Measurements from ENCODE around the gene NEIL3.

DNA sequence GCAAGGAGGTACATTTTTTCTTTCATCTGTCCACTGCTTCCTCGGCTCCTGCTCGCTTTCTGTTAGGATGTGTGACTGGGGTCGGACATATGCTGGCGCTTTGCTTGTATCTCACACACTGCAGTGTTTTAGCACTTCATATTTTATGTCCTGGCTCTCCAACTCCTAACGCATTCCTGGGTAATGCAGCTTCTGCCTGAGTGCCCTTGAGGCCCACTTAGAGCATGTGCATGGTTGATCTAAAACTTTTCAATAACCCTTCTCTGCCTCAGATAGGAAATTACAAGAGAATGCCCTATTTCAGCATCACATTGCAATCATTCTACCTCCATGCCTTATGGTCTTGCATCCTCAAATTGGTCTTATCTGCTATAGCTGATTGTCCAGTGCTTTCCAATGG is 65.3 kb downstream of the NEIL3 start:
- TF ChIP-seq, protein P1, sequence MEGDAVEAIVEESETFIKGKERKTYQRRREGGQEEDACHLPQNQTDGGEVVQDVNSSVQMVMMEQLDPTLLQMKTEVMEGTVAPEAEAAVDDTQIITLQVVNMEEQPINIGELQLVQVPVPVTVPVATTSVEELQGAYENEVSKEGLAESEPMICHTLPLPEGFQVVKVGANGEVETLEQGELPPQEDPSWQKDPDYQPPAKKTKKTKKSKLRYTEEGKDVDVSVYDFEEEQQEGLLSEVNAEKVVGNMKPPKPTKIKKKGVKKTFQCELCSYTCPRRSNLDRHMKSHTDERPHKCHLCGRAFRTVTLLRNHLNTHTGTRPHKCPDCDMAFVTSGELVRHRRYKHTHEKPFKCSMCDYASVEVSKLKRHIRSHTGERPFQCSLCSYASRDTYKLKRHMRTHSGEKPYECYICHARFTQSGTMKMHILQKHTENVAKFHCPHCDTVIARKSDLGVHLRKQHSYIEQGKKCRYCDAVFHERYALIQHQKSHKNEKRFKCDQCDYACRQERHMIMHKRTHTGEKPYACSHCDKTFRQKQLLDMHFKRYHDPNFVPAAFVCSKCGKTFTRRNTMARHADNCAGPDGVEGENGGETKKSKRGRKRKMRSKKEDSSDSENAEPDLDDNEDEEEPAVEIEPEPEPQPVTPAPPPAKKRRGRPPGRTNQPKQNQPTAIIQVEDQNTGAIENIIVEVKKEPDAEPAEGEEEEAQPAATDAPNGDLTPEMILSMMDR (IDR thresholded peaks at IDR 0.05), result no peak
- TF ChIP-seq POLR2A (IDR thresholded peaks at IDR 0.05), result no peak
- no peak for TF ChIP-seq POLR2AphosphoS5 (IDR thresholded peaks at IDR 0.05)
- no peak for TF ChIP-seq EP300 (IDR thresholded peaks at IDR 0.05)
